ENCODE results near the gene NUP133. TPM values are rescaled to one million over a fixed set of nuclear protein-coding genes. Genes with fewer than 3 reads are reported as not detected.

The NUP133 gene
- total and polyA plus RNA-seq, 2 donors (not counting 3 experiments of a cell fraction or from before 2014, with no cell fraction given), result 13.4 to 43.2 TPM

GRCh38 chr1:229397762-229398161 is 110.4 kb downstream of the NUP133 start:
- no TSS peak for BruUV-seq (replicated peaks)
- ChIA-PET POLR2A (no interaction called here), CTCF (interaction anchor here (0.7 to 0.8 kb wide), 2 partner anchors 9 to 139 kb away, joined by 3 read pairs; no protein-coding TSS in a partner anchor)
- no peaks in the 10 kb centered on the region for H3K9me3 ChIP-seq (replicated peaks; ENCODE audit: control insufficient read depth, insufficient read depth, low read length)
- intact Hi-C loops (cut with micrococcal nuclease) (no loop called here), dilution Hi-C loops (cut with MboI; ENCODE audit: extremely low pct_ligation_motif_present, low sequenced_read_pairs) (no loop called here)
- no peaks in the 10 kb centered on the region for H3K27me3 ChIP-seq (ENCODE audit: control insufficient read depth in 2 of 2, insufficient read depth in 2 of 2, low read length in 2 of 2)
- H4K20me1 ChIP-seq (replicated peaks; ENCODE audit: control insufficient read depth, extremely low read depth, insufficient read depth, low read length), result no peaks in the 10 kb centered on the region
- H3K27ac ChIP-seq (ENCODE audit: insufficient read depth, low read depth, low read length), result no peak overlapping the region
- no peak overlapping the region for H3K4me3 ChIP-seq (replicated peaks in 1 of 3; ENCODE audit: insufficient read depth in 1 of 3, low read depth in 1 of 3, low read length in 3 of 3)
- no peak for TF ChIP-seq EZH2 (IDR thresholded peaks at IDR 0.05; ENCODE audit: borderline replicate concordance, low read depth, low read length, severe bottlenecking)
- TF ChIP-seq MAX (IDR thresholded peaks at IDR 0.05; ENCODE audit: insufficient read depth, insufficient read length), result no peak
- no peak for TF ChIP-seq CTCF (IDR thresholded peaks at IDR 0.05; ENCODE audit: extremely low read depth in 1 of 2, insufficient read depth in 1 of 2, low read depth in 1 of 2, low read length in 2 of 2)
- no peak for TF ChIP-seq POLR2AphosphoS5 (IDR thresholded peaks at IDR 0.05; ENCODE audit: insufficient read depth, low read depth, low read length)
- no peak for TF ChIP-seq FOS (IDR thresholded peaks at IDR 0.05; ENCODE audit: borderline replicate concordance, insufficient read depth, low read length)
- H3K9me1 ChIP-seq (replicated peaks; ENCODE audit: control insufficient read depth, extremely low read depth, insufficient read depth, low read length), result no peaks in the 10 kb centered on the region
- no peaks in the 10 kb centered on the region for H3K36me3 ChIP-seq (ENCODE audit: control insufficient read depth in 2 of 2, extremely low read depth in 1 of 2, insufficient read depth in 2 of 2, low read length in 2 of 2)
- no peak overlapping the region for H3K9ac ChIP-seq (replicated peaks; ENCODE audit: extremely low read depth, insufficient read depth, low read length)
- no peaks in the 10 kb centered on the region for H3K79me2 ChIP-seq (ENCODE audit: control insufficient read depth, insufficient read depth, low read length)
- H3K4me1 ChIP-seq (ENCODE audit: control insufficient read depth, extremely low read depth, insufficient read depth, low read length), result no peaks in the 10 kb centered on the region
- no peak overlapping the region for H3K4me2 ChIP-seq (ENCODE audit: insufficient read depth, low read length)
- no peak for DNase-seq (ENCODE audit: low read depth, low spot score)
- no peak overlapping the region for H2AFZ ChIP-seq (ENCODE audit: low read depth, low read length)
- FAIRE-seq, result no peak

All from endothelial cell of umbilical vein (primary cell).